ENCODE measurements around the gene CYP8B1. TPM values are rescaled to one million over a fixed set of nuclear protein-coding genes. Genes with fewer than 3 reads are reported as not detected.

Gene CYP8B1
- total and polyA plus RNA-seq, 2 of the 13 experiments (the other 11 are each of a cell fraction or from before 2014, with no cell fraction given) = 0.58 to 2.0 TPM

DNA sequence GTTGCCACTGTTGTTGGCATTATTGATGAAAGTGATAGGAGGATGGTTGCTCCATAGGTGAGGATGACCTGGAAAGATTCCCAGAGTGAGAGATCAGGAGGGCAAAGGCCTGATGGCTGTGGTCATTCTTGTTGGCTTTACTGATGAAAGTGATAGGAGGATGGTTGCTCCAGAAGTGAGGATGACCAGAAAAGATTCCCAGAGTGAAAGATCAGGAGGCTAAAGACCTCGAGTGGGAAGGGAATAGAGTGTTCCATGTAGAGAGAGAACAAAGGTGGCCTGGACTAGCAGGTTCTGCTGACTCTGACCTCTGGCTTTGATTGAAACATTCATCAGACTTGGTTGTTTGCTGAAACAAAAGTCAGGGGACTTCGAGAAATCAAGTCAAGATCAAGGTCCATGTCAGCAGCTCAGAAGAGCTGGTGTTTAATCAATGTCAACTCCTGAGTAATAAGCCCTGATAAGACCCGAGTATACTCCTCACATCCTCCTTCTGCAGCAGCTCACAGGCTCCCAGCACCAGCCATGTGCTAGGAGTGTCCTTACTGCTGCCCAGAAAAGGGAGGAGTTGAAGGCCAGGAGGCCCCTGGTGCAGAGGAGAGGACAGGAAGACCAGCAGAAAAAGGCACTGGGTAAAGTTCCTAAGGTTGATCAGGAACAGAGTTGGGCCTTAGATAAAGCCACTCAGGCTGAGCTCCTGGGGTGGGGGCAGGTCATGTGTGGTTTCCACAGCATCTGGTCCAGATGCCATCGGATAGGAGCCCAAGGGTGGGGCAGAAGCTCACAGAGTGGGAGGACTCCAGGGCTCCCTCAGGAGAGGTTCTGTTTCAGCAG, 19.9 kb downstream of the CYP8B1 start (continued):
- TF ChIP-seq ZNF296 (CRISPR knock-in tag; conservative IDR thresholded peaks at IDR 0.05) = no peak
- TF ChIP-seq TP53 (CRISPR knock-in tag; conservative IDR thresholded peaks at IDR 0.05) = no peak
- TF ChIP-seq, protein P1, sequence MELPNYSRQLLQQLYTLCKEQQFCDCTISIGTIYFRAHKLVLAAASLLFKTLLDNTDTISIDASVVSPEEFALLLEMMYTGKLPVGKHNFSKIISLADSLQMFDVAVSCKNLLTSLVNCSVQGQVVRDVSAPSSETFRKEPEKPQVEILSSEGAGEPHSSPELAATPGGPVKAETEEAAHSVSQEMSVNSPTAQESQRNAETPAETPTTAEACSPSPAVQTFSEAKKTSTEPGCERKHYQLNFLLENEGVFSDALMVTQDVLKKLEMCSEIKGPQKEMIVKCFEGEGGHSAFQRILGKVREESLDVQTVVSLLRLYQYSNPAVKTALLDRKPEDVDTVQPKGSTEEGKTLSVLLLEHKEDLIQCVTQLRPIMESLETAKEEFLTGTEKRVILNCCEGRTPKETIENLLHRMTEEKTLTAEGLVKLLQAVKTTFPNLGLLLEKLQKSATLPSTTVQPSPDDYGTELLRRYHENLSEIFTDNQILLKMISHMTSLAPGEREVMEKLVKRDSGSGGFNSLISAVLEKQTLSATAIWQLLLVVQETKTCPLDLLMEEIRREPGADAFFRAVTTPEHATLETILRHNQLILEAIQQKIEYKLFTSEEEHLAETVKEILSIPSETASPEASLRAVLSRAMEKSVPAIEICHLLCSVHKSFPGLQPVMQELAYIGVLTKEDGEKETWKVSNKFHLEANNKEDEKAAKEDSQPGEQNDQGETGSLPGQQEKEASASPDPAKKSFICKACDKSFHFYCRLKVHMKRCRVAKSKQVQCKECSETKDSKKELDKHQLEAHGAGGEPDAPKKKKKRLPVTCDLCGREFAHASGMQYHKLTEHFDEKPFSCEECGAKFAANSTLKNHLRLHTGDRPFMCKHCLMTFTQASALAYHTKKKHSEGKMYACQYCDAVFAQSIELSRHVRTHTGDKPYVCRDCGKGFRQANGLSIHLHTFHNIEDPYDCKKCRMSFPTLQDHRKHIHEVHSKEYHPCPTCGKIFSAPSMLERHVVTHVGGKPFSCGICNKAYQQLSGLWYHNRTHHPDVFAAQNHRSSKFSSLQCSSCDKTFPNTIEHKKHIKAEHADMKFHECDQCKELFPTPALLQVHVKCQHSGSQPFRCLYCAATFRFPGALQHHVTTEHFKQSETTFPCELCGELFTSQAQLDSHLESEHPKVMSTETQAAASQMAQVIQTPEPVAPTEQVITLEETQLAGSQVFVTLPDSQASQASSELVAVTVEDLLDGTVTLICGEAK (IDR thresholded peaks at IDR 0.05) = no peak
- TF ChIP-seq, protein P1 (CRISPR knock-in tag; IDR thresholded peaks at IDR 0.05) = peak; percentile 82; the same call in 1 of the 2 replicates
- TF ChIP-seq ATF7 (IDR thresholded peaks at IDR 0.05) = peak; percentile 81
- TF ChIP-seq ATF7 (CRISPR knock-in tag; IDR thresholded peaks at IDR 0.05) = peak; percentile 89; the same call in 1 of the 2 replicates
- TF ChIP-seq, protein P2, sequence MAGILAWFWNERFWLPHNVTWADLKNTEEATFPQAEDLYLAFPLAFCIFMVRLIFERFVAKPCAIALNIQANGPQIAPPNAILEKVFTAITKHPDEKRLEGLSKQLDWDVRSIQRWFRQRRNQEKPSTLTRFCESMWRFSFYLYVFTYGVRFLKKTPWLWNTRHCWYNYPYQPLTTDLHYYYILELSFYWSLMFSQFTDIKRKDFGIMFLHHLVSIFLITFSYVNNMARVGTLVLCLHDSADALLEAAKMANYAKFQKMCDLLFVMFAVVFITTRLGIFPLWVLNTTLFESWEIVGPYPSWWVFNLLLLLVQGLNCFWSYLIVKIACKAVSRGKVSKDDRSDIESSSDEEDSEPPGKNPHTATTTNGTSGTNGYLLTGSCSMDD (CRISPR knock-in tag; IDR thresholded peaks at IDR 0.05) = no peak
- TF ChIP-seq, protein P3, sequence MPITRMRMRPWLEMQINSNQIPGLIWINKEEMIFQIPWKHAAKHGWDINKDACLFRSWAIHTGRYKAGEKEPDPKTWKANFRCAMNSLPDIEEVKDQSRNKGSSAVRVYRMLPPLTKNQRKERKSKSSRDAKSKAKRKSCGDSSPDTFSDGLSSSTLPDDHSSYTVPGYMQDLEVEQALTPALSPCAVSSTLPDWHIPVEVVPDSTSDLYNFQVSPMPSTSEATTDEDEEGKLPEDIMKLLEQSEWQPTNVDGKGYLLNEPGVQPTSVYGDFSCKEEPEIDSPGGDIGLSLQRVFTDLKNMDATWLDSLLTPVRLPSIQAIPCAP (CRISPR knock-in tag; IDR thresholded peaks at IDR 0.05; ENCODE audit: low read depth) = 0 out of 2 replicates have a peak, but pooled peaks have one; percentile 8
- no peak for TF ChIP-seq ELF1 (CRISPR knock-in tag; IDR thresholded peaks at IDR 0.05)
- TF ChIP-seq ZNF781 (CRISPR knock-in tag; IDR thresholded peaks at IDR 0.05; ENCODE audit: borderline replicate concordance, not compliant biosample characterization) = peak; percentile 23
- TF ChIP-seq ZFP90 (CRISPR knock-in tag; IDR thresholded peaks at IDR 0.05; ENCODE audit: borderline replicate concordance) = 0 out of 2 replicates have a peak, but pooled peaks have one; percentile 21
- TF ChIP-seq YY1 (IDR thresholded peaks at IDR 0.05; ENCODE audit: insufficient read depth, insufficient replicate concordance, low read depth, low read length) = no peak
- TF ChIP-seq RAD21 (CRISPR knock-in tag; IDR thresholded peaks at IDR 0.05) = 0 out of 2 replicates have a peak, but pooled peaks have one; percentile 4
- TF ChIP-seq RORA (CRISPR knock-in tag; IDR thresholded peaks at IDR 0.05) = 0 out of 2 replicates have a peak, but pooled peaks have one; percentile 75
- no peak for TF ChIP-seq ZNF136 (CRISPR knock-in tag; IDR thresholded peaks at IDR 0.05; ENCODE audit: low read depth)
- TF ChIP-seq, protein P4, sequence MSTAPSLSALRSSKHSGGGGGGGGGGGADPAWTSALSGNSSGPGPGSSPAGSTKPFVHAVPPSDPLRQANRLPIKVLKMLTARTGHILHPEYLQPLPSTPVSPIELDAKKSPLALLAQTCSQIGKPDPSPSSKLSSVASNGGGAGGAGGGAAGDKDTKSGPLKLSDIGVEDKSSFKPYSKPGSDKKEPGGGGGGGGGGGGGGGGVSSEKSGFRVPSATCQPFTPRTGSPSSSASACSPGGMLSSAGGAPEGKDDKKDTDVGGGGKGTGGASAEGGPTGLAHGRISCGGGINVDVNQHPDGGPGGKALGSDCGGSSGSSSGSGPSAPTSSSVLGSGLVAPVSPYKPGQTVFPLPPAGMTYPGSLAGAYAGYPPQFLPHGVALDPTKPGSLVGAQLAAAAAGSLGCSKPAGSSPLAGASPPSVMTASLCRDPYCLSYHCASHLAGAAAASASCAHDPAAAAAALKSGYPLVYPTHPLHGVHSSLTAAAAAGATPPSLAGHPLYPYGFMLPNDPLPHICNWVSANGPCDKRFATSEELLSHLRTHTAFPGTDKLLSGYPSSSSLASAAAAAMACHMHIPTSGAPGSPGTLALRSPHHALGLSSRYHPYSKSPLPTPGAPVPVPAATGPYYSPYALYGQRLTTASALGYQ (CRISPR knock-in tag; IDR thresholded peaks at IDR 0.05) = peak; percentile 57; the same call in 1 of the 2 replicates

Measured in HepG2 (cell line).